ENCODE data around the gene TAF5L. TPM values are rescaled to one million over a fixed set of nuclear protein-coding genes. Genes with fewer than 3 reads are reported as not detected.

TAF5L gene
- polyA plus RNA-seq, 1 donor (not counting 4 experiments of a cell fraction or from before 2014, with no cell fraction given): 23.7 TPM

- H2AFZ ChIP-seq (ENCODE audit: control insufficient read depth, low read length): no peak overlapping the region
- H3K4me2 ChIP-seq (ENCODE audit: control insufficient read depth, extremely low read depth, insufficient read depth, low read depth, low read length): peak overlapping the region; percentile 56
- H4K20me1 ChIP-seq (ENCODE audit: control insufficient read depth, extremely low read depth, insufficient read depth, low read length): no peaks in the 10 kb centered on the region
- H3K36me3 ChIP-seq (ENCODE audit: control insufficient read depth in 2 of 2, extremely low read depth in 1 of 2, insufficient read depth in 2 of 2, low read length in 2 of 2): no peaks in the 10 kb centered on the region
- H3K27me3 ChIP-seq (ENCODE audit: control insufficient read depth, extremely low read depth, insufficient read depth, low read length): no peaks in the 10 kb centered on the region
- H3K4me3 ChIP-seq (ENCODE audit: control insufficient read depth in 2 of 3, extremely low read depth in 1 of 3, insufficient read depth in 2 of 3, low read depth in 1 of 3, low read length in 3 of 3): no peak overlapping the region
- H3K27ac ChIP-seq (ENCODE audit: control insufficient read depth, insufficient read depth, low read length): no peak overlapping the region
- H3K9me1 ChIP-seq (ENCODE audit: control insufficient read depth, extremely low read depth, insufficient read depth, low read length): no peaks in the 10 kb centered on the region
- H3K9ac ChIP-seq (ENCODE audit: control insufficient read depth, extremely low read depth, insufficient read depth, low read length): no peak overlapping the region
- no peaks in the 10 kb centered on the region for H3K79me2 ChIP-seq (ENCODE audit: control insufficient read depth, insufficient read depth, low read length)
- peaks cover 6% of the 10 kb centered on the region for H3K4me1 ChIP-seq (ENCODE audit: control insufficient read depth, extremely low read depth, insufficient read depth, low read length)
- dilution Hi-C loops (cut with MboI; ENCODE audit: extremely low pct_ligation_motif_present, low sequenced_read_pairs): no loop called here
- FAIRE-seq: no peak
- no peaks in the 10 kb centered on the region for H3K9me3 ChIP-seq (ENCODE audit: control insufficient read depth, low read depth, low read length)
- no peak for DNase-seq (ENCODE audit: low read depth, low spot score)
- TF ChIP-seq CTCF (optimal IDR thresholded peaks at IDR 0.05 in 1 of 3, IDR thresholded peaks at IDR 0.05 in 1 of 3, conservative IDR thresholded peaks at IDR 0.05 in 1 of 3; ENCODE audit: extremely low read depth in 1 of 3, insufficient read depth in 2 of 3, low read length in 3 of 3): peak in 1 of 3 experiments; percentile 25
- no peak for TF ChIP-seq EZH2 (IDR thresholded peaks at IDR 0.05; ENCODE audit: low read length)
These were observed 47.5 kb downstream of the TAF5L start for GRCh38 chr1:229578168-229579058.

- dilution Hi-C loops (cut with MboI; ENCODE audit: extremely low pct_ligation_motif_present, low sequenced_read_pairs): no loop called here
These were observed 51.1 kb downstream of the TAF5L start for GRCh38 chr1:229574679-229575442.

More at GRCh38 chr1:229574679-229575442, 51.1 kb downstream of the TAF5L start:
- Histone ChIP-seq H3K27me3 (ENCODE audit: control insufficient read depth, extremely low read depth, insufficient read depth, low read length) (peaks cover 5% of the 10 kb centered on the region), H3K4me3 (ENCODE audit: control insufficient read depth in 2 of 3, extremely low read depth in 1 of 3, insufficient read depth in 2 of 3, low read depth in 1 of 3, low read length in 3 of 3) (no peak overlapping the region), H3K27ac (ENCODE audit: control insufficient read depth, insufficient read depth, low read length) (no peak overlapping the region), H2AFZ (ENCODE audit: control insufficient read depth, low read length) (no peak overlapping the region), H3K4me1 (ENCODE audit: control insufficient read depth, extremely low read depth, insufficient read depth, low read length) (peaks cover 6% of the 10 kb centered on the region), H4K20me1 (ENCODE audit: control insufficient read depth, extremely low read depth, insufficient read depth, low read length) (no peaks in the 10 kb centered on the region), H3K9ac (ENCODE audit: control insufficient read depth, extremely low read depth, insufficient read depth, low read length) (no peak overlapping the region), H3K36me3 (ENCODE audit: control insufficient read depth in 2 of 2, extremely low read depth in 1 of 2, insufficient read depth in 2 of 2, low read length in 2 of 2) (no peaks in the 10 kb centered on the region), H3K4me2 (ENCODE audit: control insufficient read depth, extremely low read depth, insufficient read depth, low read depth, low read length) (no peak overlapping the region), H3K79me2 (ENCODE audit: control insufficient read depth, insufficient read depth, low read length) (no peaks in the 10 kb centered on the region), H3K9me1 (ENCODE audit: control insufficient read depth, extremely low read depth, insufficient read depth, low read length) (no peaks in the 10 kb centered on the region), H3K9me3 (ENCODE audit: control insufficient read depth, low read depth, low read length) (no peaks in the 10 kb centered on the region)
- DNase-seq (ENCODE audit: low read depth, low spot score): no peak
- TF ChIP-seq CTCF (optimal IDR thresholded peaks at IDR 0.05 in 1 of 3, IDR thresholded peaks at IDR 0.05 in 1 of 3, conservative IDR thresholded peaks at IDR 0.05 in 1 of 3; ENCODE audit: extremely low read depth in 1 of 3, insufficient read depth in 2 of 3, low read length in 3 of 3) (no peak), EZH2 (IDR thresholded peaks at IDR 0.05; ENCODE audit: low read length) (no peak)
- no peak for FAIRE-seq

Measured in keratinocyte (primary cell).